OCI-LY7 (cell line): ENCODE data around the gene NFATC1. TPM values are rescaled to one million over a fixed set of nuclear protein-coding genes. Genes with fewer than 3 reads are reported as not detected.
"Not testable (repeated sequence)": the region's sequence is repeated elsewhere in the genome, so short reads cannot be mapped to it uniquely, and the experiment has no call there.

Source experiments
- BruUV-seq: library from RNA; stranded (reverse); fragments of 400-500 nt; replicated peaks from 2 replicates; lab custom pipeline; 2021; lab: Mats Ljungman, UMichigan
- CTCF ChIA-PET: fragments of 300-600 bp; sonication (Branson Sonifier 250); formaldehyde crosslinking; loops from one replicate; lab custom pipeline; 2022; ENCODE audit warnings: antibody characterized with exemption; ENCODE audit not compliant: unreplicated experiment; lab: Charles Lee
- POLR2A ChIA-PET: fragments of 300-600 bp; sonication (Branson Sonifier 250); formaldehyde crosslinking; loops from one replicate; lab custom pipeline; 2022; ENCODE audit warnings: antibody characterized with exemption; lab: Charles Lee
- DNase-seq: peaks from one replicate; pipeline ENCODE4 v3.0.0-alpha.2; 2015; ENCODE audit warnings: low spot score
- H2AFZ ChIP-seq: fragments of 200-600 bp; sonication (generic), shearing (Covaris generic); 2 replicates; pipeline ENCODE4 v1.6.1; 2014; ENCODE audit warnings: mild to moderate bottlenecking, antibody characterized with exemption, low read length, moderate library complexity
- H3K27ac ChIP-seq: fragments of 200-600 bp; sonication (generic); 2 replicates; pipeline ENCODE4 v1.5.1; 2014; ENCODE audit warnings: mixed run types, low read depth, mild to moderate bottlenecking, moderate library complexity, low read length, inconsistent platforms; ENCODE audit not compliant: poor library complexity, severe bottlenecking
- H3K36me3 ChIP-seq: fragments of 200-600 bp; sonication (generic); 2 replicates; pipeline ENCODE4 v1.6.1; 2014; ENCODE audit warnings: mild to moderate bottlenecking, antibody characterized with exemption, low read length, moderate library complexity, mixed read lengths; ENCODE audit not compliant: insufficient read depth
- H3K4me1 ChIP-seq: fragments of 200-600 bp; sonication (generic); 2 replicates; pipeline ENCODE4 v1.5.1; 2014; ENCODE audit warnings: mild to moderate bottlenecking, low read length; ENCODE audit not compliant: insufficient read depth, poor library complexity, severe bottlenecking
- H3K4me2 ChIP-seq: fragments of 200-600 bp; sonication (generic); 2 replicates; pipeline ENCODE4 v1.6.1; 2014; ENCODE audit warnings: mild to moderate bottlenecking, low read length
- H3K4me3 ChIP-seq: fragments of 200-600 bp; sonication (generic); 2 replicates; pipeline ENCODE4 v1.5.1; 2014; ENCODE audit warnings: mild to moderate bottlenecking, low read depth, low read length; ENCODE audit not compliant: poor library complexity, severe bottlenecking
- H3K79me2 ChIP-seq: fragments of 200-600 bp; sonication (generic); 2 replicates; pipeline ENCODE4 v1.6.1; 2016; ENCODE audit warnings: low read depth, mild to moderate bottlenecking, low read length, moderate library complexity, mixed read lengths; ENCODE audit not compliant: insufficient read depth
- H3K9me2 ChIP-seq: fragments of 200-600 bp; sonication (generic); 2 replicates; pipeline ENCODE4 v1.6.1; 2016; ENCODE audit warnings: mild to moderate bottlenecking, low read length, mixed read lengths; ENCODE audit not compliant: insufficient read depth
- H3K9me3 ChIP-seq: fragments of 200-600 bp; sonication (generic); 2 replicates; pipeline ENCODE4 v1.6.1; 2014; ENCODE audit warnings: mild to moderate bottlenecking, mixed run types, low read length, mixed read lengths
- H4K20me1 ChIP-seq: fragments of 200-600 bp; sonication (generic); 2 replicates; pipeline ENCODE4 v1.6.1; 2014; ENCODE audit warnings: mild to moderate bottlenecking, antibody characterized with exemption, low read length, moderate library complexity, mixed read lengths; ENCODE audit not compliant: insufficient read depth
- CTCF ChIP-seq: fragments of 200-600 bp; sonication (generic); conservative IDR thresholded peaks from 2 replicates; pipeline ENCODE4 v1.5.1; 2014; ENCODE audit warnings: mild to moderate bottlenecking, antibody characterized with exemption, low read length, moderate library complexity, mixed read lengths
- EZH2phosphoT487 ChIP-seq: fragments of 200-600 bp; sonication (generic); IDR thresholded peaks from 2 replicates; pipeline ENCODE4 v1.6.1; 2018; ENCODE audit warnings: low read depth, borderline replicate concordance, mild to moderate bottlenecking, mixed run types, antibody characterized with exemption, low read length, moderate library complexity, mixed read lengths
- intact Hi-C: fragments of 100-400 bp; cut with micrococcal nuclease; formaldehyde crosslinking; loops from one replicate; pipeline ENCODE4 v1.10.0; 2022; ENCODE audit not compliant: unreplicated experiment
- total RNA-seq, 2 experiments: library from RNA; depleted of rRNA in 1 of 2; stranded (reverse); fragments of >200 nt in 1 of 2; shearing (Covaris generic) in 1 of 2; gene quantifications; 2 replicates each; pipeline ENCODE4 v1.2.3, GENCODE V29; 2014 to 2022

The NFATC1 gene
- total RNA-seq, 2 experiments from 2014 or later, result 23.6 to 50.4 TPM

GRCh38 chr18:79504034-79504433, 108.3 kb downstream of the NFATC1 start:
- TF ChIP-seq CTCF, result no peak
- TF ChIP-seq EZH2phosphoT487, result no peak
- Histone ChIP-seq H3K4me3 (no peak overlapping the region), H3K9me2 (no peaks in the 10 kb centered on the region), H4K20me1 (no peaks in the 10 kb centered on the region), H3K4me2 (no peak overlapping the region), H3K4me1 (peaks cover 5% of the 10 kb centered on the region), H3K79me2 (no peaks in the 10 kb centered on the region), H3K9me3 (peaks cover 11% of the 10 kb centered on the region; the same call in 1 of the 2 replicates), H3K27ac (no peak overlapping the region), H3K36me3 (peaks cover 12% of the 10 kb centered on the region), H2AFZ (no peak overlapping the region)
- BruUV-seq, result no TSS peak
- intact Hi-C loops, result no loop called here
- ChIA-PET POLR2A (no interaction called here), CTCF (no interaction called here)
- DNase-seq, result no peak

GRCh38 chr18:79504495-79504894, 108.8 kb downstream of the NFATC1 start:
- CTCF ChIA-PET, BruUV-seq, H3K27ac ChIP-seq: not testable (repeated sequence)

GRCh38 chr18:79505465-79505864, 109.7 kb downstream of the NFATC1 start:
- H3K36me3 ChIP-seq, H3K27ac ChIP-seq, intact Hi-C loops, H2AFZ ChIP-seq, H3K4me2 ChIP-seq, POLR2A ChIA-PET, CTCF ChIA-PET, DNase-seq, H4K20me1 ChIP-seq, BruUV-seq, H3K4me1 ChIP-seq, H3K9me2 ChIP-seq, H3K9me3 ChIP-seq, H3K4me3 ChIP-seq, H3K79me2 ChIP-seq: not testable (repeated sequence)

More at GRCh38 chr18:79504495-79504894, 108.8 kb downstream of the NFATC1 start:
- H3K4me2 ChIP-seq, H3K79me2 ChIP-seq, H2AFZ ChIP-seq, H3K9me2 ChIP-seq, H3K4me1 ChIP-seq, POLR2A ChIA-PET, intact Hi-C loops, H4K20me1 ChIP-seq, H3K9me3 ChIP-seq, DNase-seq, H3K4me3 ChIP-seq: not testable (repeated sequence)
- peaks cover 11% of the 10 kb centered on the region for H3K36me3 ChIP-seq
